SIG-M5 treated with dmso at 0.1 percent for 504 hours (cell line): ENCODE data around the gene SLC7A6OS.

Experiments used
- DNase-seq: peaks from one replicate; lab custom pipeline; 2025; ENCODE audit not compliant: unreplicated experiment; lab: John Stamatoyannopoulos, UW

The SLC7A6OS gene

GRCh38 chr16:68345351-68345810 lies 34.6 kb upstream of the SLC7A6OS start:
- no peak for DNase-seq

DNA sequence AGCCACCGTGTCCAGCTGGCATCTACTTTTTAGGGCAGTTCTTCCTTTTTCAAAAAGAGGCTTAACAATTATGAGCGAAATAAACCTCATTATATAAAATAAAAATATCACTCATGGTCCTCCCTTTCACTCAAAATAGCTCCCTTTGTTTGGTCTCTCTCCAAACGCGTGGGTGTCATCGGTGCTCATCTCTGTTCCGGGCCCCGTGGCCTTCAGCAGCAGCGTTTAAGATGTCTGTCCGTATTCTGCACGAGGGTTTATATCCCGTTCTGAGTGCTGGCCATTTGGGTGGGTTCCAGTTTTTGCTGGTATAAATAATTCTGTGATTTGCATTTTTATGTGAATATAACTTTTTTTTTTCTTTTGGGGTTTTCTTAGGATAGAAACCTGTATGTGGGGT lies 33.5 kb upstream of the SLC7A6OS start:
- DNase-seq: no peak

GRCh38 chr16:68343137-68343536 lies 32.4 kb upstream of the SLC7A6OS start:
- no peak for DNase-seq

DNA sequence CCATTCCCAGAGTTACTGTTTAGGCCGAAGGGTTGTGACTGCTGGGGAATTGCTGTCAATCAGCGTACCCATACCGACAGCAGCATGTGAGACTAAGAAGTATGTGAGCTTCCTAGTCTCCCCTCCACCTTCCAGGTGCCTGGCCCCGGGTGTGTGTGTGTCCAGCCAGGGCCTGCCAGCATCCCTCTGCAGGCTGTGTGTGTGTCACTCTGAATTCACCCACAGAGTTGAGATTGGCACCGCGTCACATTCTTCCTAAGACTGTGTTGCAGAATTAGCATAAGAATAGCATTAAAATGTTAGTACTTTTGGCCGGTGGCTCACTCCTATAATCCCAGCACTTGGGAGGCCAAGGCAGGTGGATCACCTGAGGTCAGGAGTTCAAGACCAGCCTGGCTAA lies 31.9 kb upstream of the SLC7A6OS start:
- no peak for DNase-seq

- DNase-seq: no peak
Observed at GRCh38 chr16:68339214-68339613, 28.5 kb upstream of the SLC7A6OS start.

DNA sequence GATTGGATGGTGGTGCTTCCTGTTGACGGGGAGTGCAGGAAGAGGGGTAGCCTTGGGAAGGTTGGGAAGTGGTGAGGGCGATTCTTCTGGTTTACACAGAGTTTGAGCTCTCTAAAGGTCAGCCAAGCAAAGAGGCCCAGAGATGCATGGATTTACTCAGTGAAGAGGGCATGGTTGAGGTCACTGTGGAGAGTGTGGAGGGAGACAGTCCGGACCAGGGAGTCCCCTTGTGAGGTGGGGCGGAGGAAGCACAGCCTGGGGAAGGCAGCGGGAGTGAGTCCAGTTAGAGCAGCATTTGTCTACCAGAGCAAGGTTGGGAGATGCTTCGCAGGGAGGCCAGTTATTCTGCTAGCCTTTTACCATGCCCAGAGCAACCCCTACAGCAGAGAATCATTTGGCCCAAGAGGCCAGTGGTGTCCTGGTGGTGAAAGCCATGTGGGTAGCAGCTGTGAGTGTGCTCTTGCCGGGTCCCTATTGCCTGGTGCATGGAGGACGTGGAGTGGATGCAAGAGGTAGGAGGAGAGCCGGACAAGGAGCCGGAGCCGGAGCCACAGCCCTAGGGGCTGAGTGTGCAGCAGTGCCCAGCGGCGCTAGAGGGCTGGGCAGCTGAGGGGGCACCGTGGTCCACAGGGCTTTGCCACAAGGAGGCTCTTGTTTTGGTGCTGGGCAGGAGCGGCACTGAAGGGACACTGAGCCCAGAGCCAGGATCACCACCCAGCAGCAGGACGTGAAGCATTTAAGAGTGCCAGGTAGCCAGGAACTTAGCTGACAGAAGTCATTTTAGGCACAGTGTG lies 27.8 kb upstream of the SLC7A6OS start:
- no peak for DNase-seq

DNA sequence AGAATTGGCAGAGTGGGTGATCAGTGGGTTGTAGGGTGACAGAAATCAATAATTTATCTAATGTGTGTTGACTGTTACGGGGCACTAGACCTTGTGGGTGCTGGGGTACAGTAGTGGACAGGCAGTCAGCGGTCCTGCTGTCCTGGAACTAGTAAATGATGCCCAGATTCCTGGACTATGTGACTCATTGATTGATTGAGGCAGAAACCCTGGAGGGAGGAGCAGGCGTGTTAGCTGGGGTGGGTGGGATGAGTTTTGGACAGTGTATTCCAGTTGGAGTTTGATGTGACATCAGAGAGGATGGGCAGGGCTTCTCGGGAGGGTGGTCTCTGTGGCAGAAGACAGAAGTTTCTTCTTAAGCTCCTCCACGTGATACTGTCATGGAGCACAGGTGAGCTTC lies 24.4 kb upstream of the SLC7A6OS start:
- DNase-seq: no peak

- peak; percentile 78 for DNase-seq
Observed at GRCh38 chr16:68332411-68333121, 21.8 kb upstream of the SLC7A6OS start.

DNA sequence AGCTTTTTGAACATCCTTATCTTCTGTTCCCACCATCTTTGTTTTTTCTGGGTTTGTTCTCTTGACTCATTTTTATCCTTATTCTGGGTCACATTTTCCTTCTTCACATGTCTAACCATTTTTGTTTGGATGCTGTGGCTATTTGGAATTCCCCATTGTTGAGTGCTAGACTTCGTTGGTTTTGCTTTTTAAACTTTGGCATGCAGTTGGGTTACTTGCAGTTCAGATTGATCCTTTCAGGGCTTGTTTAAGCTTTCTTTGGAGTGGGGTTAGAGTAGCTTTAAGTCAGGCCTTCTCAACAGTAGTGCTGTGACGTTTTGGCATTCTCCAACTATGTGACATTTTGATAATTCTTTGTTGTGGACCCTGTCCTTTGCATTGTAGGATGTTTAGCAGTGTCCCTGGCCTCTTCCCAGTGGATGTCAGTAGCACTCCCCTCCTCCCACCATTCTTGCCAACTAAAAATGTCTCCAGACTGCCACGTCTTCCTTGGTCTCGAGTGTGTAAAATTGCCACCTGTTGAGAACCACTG lies 21.2 kb upstream of the SLC7A6OS start:
- no peak for DNase-seq

DNA sequence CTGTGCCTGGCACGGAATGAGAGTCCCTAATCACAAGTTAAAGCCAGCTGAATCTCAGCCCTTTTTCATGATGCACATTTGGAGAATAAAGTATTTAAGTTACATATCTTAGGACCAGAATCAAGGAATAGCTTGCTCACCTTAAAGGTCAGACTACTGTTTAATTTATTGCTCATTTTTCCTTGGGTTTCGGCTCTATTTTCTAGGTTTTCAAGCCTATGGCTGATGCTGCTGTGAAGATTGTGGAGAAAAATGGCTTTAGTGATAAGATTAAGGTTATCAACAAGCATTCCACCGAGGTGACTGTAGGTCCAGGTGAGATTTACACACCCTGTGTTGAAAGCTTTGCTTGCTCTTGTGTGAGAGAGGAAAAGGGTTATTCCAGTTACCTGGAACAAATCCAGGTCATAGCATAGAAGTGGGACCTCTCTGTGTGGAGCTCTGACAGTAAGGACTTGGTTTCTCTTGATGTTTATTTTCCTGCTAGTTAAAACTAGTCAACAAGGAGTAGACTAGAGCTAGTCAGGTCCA lies 18.2 kb upstream of the SLC7A6OS start:
- no peak for DNase-seq

- peak; percentile 80 for DNase-seq
Observed at GRCh38 chr16:68328151-68328859, 17.6 kb upstream of the SLC7A6OS start.

GRCh38 chr16:68324780-68325357 lies 14.1 kb upstream of the SLC7A6OS start:
- DNase-seq: no peak

GRCh38 chr16:68324336-68324735 lies 13.6 kb upstream of the SLC7A6OS start:
- DNase-seq: no peak

DNA sequence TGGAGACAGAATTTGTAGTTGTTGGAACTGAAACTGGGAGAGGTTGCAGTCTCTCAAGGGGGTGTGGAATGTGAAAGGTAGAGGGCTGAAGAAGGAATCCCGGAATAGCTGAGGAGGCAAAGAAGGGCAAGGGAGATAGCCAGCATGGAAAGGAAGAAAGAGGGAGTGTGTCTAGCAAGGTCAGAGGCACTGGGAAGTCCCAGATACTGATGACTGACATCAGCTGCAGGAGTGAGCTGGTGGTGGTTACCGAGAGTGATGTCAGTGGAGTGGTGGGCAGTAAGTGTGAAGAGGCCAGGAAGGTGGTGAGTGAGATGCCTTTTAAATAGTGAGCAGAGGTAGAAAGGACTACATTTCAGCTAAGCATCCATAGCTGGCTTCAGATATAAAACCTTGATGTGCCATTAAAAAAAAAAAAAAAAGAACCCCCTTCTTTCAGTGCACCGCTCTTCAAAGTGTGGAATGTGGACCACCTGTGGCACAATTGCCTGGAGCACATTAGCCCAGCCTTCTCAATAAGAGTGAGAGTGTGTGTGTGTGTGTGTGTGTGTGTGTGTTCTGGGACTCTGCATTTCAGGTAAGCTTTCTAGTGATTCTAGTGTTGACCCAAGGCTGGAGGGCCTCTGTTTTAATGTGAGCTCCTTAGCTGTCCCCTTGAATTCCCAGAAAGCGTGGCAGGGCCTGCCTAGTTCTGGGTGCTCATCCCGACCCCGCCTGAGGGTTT lies 8.6 kb upstream of the SLC7A6OS start:
- DNase-seq: no peak

DNA sequence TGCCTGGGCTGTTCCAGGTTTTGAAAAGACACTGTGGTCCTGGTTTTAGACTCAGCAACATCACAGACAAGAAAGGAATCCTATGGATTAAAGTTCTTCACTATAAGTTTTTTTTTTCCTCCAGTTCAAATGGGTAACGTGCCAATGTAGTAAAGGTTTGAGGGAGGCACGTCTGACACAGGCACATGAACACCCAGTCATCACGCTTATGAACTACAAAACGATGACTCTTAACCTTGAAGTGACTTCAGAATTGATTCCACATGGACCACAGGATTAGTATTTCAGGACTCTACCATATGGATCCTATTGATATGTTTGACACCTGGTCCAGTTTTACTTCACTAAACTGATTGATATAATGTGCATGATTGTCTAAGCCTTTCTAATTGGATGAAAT lies 2.4 kb upstream of the SLC7A6OS start:
- DNase-seq: no peak

GRCh38 chr16:68310437-68310773 lies 341 bp downstream of the SLC7A6OS start:
- peak; percentile 61 for DNase-seq

DNA sequence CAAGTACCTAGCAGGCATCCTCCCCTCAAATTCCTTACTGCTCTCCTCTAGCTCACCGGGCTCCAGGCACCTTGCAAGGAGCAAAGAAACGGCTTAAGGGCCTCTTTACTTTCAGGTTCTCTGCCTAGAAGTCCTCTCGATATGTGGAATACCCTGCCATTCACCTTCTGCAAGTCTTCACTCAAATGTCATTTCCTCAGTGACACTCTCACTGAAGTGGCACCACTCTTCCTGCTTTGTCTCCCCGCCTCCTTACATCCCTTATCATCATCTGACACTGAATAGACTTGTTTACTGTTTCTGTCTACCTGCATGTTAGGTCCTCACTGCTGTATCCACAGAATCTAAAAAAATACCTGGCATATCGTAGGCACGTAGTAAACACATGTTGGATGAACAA lies 947 bp downstream of the SLC7A6OS start:
- DNase-seq: no peak

GRCh38 chr16:68306633-68307032 lies 4.1 kb downstream of the SLC7A6OS start:
- DNase-seq: no peak

DNA sequence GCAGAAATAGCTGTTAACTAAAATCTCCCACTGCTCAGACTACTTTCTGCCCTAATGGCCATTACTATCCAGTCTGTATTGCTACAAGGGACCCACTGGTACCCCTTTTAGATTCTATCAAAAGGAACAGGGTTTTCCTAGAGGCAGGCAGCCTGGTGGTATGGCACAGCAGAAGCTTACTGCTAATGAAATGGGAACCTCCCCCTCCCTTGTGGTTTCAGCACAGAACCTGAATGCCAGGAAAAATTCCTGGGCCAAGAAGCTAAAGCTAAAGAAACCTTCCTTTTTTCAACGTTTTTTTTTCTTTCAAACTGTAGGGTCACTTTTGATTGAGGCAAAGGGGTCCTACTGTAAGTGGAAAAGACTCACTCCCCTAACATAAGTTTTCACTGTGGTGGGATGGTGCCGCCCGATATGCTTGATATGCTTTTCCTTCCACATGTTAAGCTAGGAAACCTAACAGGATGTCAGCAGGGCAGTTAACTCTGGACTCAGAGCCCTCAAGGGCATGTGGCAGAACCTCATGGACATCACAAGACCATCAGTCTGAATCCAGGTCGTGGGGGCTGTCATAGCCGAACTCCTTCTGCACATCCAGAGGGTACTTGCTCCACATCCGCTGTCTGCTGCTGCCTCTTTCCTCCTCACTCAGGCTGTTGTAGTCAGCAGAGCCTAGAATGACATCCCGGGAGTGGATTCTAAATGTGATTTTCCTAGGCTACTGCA lies 9.8 kb downstream of the SLC7A6OS start:
- no peak for DNase-seq
